HAP-1 (cell line): ENCODE results near the gene PF4V1.

Experiments
- DNase-seq, 2 experiments: peaks; one replicate each; pipeline ENCODE4 v3.0.0-alpha.2; 2016 to 2020; ENCODE audit warnings: low spot score in 2 of 2
- H3K27me3 ChIP-seq: fragments of 250-450 bp; sonication (Bioruptor Pico); 2 replicates; pipeline ENCODE4 v1.5.1; 2020; ENCODE audit warnings: low read depth, mild to moderate bottlenecking, moderate library complexity
- H3K36me3 ChIP-seq: fragments of 250-450 bp; sonication (Bioruptor Pico); replicated peaks from 2 replicates; pipeline ENCODE4 v1.5.1; 2020; ENCODE audit warnings: mild to moderate bottlenecking
- H3K4me1 ChIP-seq: fragments of 250-450 bp; sonication (Bioruptor Pico); 2 replicates; pipeline ENCODE4 v1.5.1; 2020; ENCODE audit warnings: mild to moderate bottlenecking
- H3K4me3 ChIP-seq: fragments of 250-450 bp; sonication (Bioruptor Pico); 2 replicates; pipeline ENCODE4 v1.5.1; 2020; ENCODE audit warnings: mild to moderate bottlenecking, moderate library complexity
- H3K9me3 ChIP-seq: fragments of 250-450 bp; sonication (Bioruptor Pico); 2 replicates; pipeline ENCODE4 v1.5.1; 2020; ENCODE audit warnings: mild to moderate bottlenecking, moderate library complexity
- in situ Hi-C: fragments of 300-500 bp; cut with MboI; formaldehyde crosslinking; loops from 3 replicates; pipeline ENCODE4 v1.14.3; 2020; ENCODE audit warnings: low sequenced_read_pairs, inconsistent platforms, mixed read lengths

PF4V1 gene, protein sequence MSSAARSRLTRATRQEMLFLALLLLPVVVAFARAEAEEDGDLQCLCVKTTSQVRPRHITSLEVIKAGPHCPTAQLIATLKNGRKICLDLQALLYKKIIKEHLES

DNA sequence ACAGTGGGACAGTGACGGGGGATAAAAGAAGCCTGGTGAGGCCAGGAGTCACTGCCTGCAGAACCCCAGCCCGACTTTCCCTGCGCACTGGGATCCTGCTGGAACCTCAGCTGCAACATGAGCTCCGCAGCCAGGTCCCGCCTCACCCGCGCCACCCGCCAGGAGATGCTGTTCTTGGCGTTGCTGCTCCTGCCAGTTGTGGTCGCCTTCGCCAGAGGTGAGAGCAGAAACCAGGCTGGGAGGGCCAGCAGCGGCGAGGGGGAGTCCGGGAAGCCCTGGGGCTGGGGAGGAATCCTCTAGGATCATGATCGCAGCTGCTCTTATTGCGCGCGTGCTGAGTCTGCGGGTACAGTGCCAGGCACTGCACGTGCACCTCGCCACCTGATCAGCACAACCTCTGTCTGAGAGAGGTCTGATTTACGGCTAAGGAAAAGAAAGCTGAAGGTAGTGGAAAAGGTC, at the start of gene PF4V1:
Gene PF4V1 (plus strand): TSS at position 51 of the 459 bp plus-strand sequence. CDS start 67 bp downstream, at position 118.
- Histone ChIP-seq H3K4me1 (no peaks in the 10 kb centered on the region), H3K36me3 (no peaks in the 10 kb centered on the region), H3K4me3 (no peak within 1 kb of the TSS), H3K27me3 (no peaks in the 10 kb centered on the region), H3K9me3 (no peaks in the 10 kb centered on the region)
- no peak for DNase-seq
- in situ Hi-C loops = no loop called here

DNA sequence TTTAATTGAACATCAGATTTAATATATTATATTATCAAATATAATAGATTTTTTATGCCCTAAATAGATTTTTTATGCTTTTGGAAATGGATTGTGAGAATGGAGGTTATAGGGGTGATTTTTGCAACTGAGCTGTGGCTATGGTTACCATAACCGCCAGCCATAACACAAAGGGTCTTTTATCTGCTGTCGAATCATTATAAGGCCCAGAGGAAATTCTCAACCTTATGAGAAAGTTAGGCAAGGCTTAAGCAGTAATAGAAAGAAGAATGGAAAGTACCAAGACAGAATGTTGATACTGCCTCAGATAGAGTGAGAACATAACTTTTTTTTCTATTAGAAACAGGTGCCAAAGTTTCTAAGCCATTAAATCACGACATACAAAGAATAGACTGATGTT, 42.9 kb upstream of the PF4V1 start:
- no peaks in the 10 kb centered on the region for H3K4me1 ChIP-seq
- H3K9me3 ChIP-seq = no peaks in the 10 kb centered on the region
- no peaks in the 10 kb centered on the region for H3K27me3 ChIP-seq
- DNase-seq = no peak
- in situ Hi-C loops = no loop called here
- H3K36me3 ChIP-seq = no peaks in the 10 kb centered on the region
- no peak overlapping the region for H3K4me3 ChIP-seq

DNA sequence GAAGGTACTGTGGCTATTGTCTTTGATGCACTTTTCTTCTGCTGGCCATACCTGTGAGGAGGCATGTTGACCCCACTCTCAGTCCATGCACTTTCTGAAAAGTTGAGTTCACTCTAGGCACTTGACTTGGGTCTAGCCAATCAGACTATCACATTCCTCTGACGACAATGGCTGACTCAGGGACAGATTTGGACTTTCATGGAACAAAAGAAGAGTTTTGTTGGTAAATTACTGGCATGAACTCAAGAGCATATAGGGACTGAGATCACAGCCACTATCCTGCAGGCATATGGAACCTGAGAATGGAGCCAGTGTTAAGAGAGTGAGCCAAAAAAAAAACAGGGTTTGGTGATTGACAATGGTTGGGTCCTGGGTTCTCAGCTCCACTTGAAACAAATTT, 41.3 kb upstream of the PF4V1 start:
- no peaks in the 10 kb centered on the region for H3K27me3 ChIP-seq
- H3K4me3 ChIP-seq = no peak overlapping the region
- no peaks in the 10 kb centered on the region for H3K9me3 ChIP-seq
- no peaks in the 10 kb centered on the region for H3K4me1 ChIP-seq
- in situ Hi-C loops = no loop called here
- H3K36me3 ChIP-seq = no peaks in the 10 kb centered on the region
- no peak for DNase-seq

DNA sequence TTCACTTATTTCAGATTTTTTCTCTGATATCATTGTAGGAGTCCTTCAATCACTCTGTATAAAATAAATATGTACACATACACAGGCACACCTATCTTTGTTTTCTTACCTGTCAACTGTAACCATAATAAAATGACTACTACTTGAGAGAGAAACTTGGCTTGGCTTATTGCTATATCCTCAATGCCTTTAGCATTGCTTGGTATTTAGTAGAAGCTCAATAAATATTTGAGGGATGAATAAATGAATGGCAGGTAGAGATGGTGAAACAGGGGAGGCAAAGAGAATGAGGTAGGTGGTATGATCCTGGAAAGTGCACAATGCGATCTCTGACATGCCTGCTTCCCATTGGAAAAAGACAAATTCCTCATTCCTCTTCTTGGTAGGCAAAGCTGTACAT, 38.4 kb upstream of the PF4V1 start:
- Histone ChIP-seq H3K27me3 (no peaks in the 10 kb centered on the region), H3K4me1 (no peaks in the 10 kb centered on the region), H3K9me3 (no peaks in the 10 kb centered on the region), H3K4me3 (no peak overlapping the region), H3K36me3 (no peaks in the 10 kb centered on the region)
- no peak for DNase-seq
- in situ Hi-C loops = no loop called here

DNA sequence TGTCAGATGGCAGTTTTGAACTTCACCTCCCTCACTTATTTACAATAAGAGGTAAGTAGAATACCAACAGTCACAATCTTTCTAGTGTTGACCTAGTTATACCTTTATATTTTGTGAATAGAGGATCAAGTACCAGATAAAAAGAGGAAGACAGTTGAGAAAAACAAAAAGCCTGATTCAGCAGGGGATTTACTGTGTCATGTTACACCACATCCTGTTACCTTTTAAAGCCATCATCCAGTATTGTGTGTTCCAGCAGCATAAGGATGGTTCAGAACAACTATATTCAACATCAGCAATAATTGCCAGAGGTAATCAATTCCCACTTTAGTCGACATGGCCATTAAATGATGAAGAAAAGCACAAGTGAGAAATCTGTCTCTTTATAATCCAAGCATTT, 38.0 kb upstream of the PF4V1 start:
- Histone ChIP-seq H3K4me3 (no peak overlapping the region), H3K4me1 (no peaks in the 10 kb centered on the region), H3K9me3 (no peaks in the 10 kb centered on the region), H3K27me3 (no peaks in the 10 kb centered on the region), H3K36me3 (no peaks in the 10 kb centered on the region)
- in situ Hi-C loops = no loop called here
- no peak for DNase-seq

DNA sequence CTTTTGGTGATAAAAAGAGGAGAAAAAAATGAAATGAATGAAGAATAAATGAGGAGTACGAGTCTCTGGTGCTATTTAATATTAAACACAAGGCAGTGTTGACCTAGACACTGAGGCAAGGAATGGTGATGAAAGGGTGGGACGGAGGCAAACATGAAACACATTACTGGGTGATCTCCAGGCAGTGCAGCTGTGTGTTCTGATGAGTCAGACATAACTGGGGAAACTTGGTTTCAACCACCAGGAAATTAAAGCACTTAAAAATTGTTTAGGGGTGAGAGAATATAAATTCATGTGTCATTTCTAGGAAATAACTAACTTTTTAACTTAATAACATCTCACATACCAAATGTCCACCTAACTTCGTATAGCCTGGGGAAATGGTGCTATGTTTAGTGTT, 36.3 kb upstream of the PF4V1 start:
- Histone ChIP-seq H3K36me3 (no peaks in the 10 kb centered on the region), H3K27me3 (no peaks in the 10 kb centered on the region), H3K4me1 (no peaks in the 10 kb centered on the region), H3K9me3 (no peaks in the 10 kb centered on the region), H3K4me3 (no peak overlapping the region)
- in situ Hi-C loops = no loop called here
- DNase-seq = no peak

DNA sequence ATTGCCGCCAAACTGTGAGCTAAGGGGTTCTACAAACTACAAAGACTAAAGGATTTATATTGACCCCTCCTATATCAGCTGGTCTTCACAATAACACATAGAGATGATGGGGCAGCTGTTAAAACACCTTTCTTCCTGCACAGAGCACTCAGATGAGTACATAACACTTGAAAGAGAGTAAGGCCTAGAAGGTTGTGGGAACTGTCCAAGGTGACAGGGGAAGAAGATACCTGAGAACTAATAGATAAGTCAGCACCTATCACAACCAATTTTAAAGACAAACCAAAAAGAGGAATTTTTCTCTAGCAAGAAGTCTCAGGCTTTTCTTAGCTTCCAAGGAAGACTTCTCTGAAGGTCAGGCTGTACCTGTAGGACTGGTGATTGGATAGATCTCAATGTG, 35.8 kb upstream of the PF4V1 start:
- in situ Hi-C loops = no loop called here
- H3K4me1 ChIP-seq = no peaks in the 10 kb centered on the region
- H3K4me3 ChIP-seq = no peak overlapping the region
- H3K36me3 ChIP-seq = no peaks in the 10 kb centered on the region
- H3K9me3 ChIP-seq = no peaks in the 10 kb centered on the region
- H3K27me3 ChIP-seq = no peaks in the 10 kb centered on the region
- no peak for DNase-seq

DNA sequence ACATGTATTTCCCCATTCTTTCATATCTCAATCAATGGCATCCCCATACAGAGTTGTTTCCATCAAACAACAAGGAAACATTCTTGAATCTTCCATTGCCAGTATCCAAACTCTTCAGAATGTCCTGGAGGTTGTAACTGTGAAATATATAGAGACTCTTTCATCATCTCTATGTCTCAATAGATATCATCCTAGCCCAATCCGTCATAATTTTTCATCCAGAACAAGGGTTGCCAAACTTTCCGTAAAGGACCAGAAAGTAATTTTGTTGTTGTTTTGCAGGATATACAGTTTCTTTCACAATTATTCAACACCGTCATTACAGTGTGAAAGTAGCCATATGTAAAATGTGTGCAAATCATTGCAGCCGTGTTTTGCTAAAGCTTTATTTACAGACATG, 31.8 kb upstream of the PF4V1 start:
- no peaks in the 10 kb centered on the region for H3K36me3 ChIP-seq
- H3K27me3 ChIP-seq = no peaks in the 10 kb centered on the region
- H3K9me3 ChIP-seq = no peaks in the 10 kb centered on the region
- H3K4me3 ChIP-seq = no peak overlapping the region
- no peaks in the 10 kb centered on the region for H3K4me1 ChIP-seq
- no peak for DNase-seq
- in situ Hi-C loops = no loop called here

DNA sequence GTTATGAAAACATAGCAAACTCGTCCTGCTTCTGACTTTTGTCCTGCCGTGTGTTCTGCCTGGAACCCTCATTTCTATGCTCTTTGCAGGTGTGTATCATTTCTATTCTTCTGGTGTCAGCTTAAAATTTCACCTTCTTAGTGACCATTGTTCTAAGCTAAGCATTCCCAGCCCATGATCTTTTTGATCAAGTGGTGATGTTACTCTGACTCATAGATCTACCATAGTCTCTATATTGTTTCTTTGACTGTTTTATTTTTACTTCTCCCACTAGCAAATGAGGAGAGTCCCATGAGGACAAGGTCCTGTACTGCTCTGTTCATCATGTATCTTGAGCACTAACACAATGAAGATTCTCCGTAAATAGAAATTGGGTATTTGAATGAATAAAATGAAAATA, 30.7 kb upstream of the PF4V1 start:
- in situ Hi-C loops = no loop called here
- Histone ChIP-seq H3K36me3 (no peaks in the 10 kb centered on the region), H3K4me1 (no peaks in the 10 kb centered on the region), H3K4me3 (no peak overlapping the region), H3K27me3 (no peaks in the 10 kb centered on the region), H3K9me3 (no peaks in the 10 kb centered on the region)
- no peak for DNase-seq

DNA sequence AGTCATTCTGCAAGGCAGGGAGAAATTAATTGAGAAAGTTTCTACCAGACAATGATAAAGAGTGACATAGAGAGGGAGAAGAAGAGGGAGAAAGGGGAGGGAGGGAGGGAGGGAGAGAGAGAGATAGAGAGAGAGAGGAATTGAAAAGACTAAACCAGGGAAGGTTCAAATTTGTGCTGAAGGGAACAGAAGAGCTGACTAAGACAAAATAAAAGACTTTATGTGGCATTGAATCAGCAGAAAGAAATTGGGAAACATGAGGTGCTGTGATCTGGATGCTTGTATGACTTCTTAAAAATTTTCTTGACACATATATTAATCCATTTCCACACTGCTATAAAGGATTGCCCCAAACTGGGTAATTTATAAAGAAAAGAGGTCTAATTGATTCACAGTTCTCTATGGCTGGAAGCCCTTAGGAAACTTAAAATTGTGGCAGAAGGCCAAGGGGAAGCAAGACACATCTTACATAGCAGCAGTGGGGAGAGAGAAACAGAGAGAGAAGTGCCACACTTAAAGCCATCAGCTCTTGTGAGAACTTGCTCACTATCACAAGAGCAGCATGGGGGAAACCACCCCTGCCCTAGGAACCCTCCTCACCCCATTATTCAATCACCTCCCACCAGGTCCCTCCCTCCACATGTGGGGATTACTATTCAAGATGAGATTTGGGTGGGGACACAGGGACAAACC, 30.1 kb upstream of the PF4V1 start:
- H3K9me3 ChIP-seq = no peaks in the 10 kb centered on the region
- DNase-seq = no peak
- H3K4me1 ChIP-seq = no peaks in the 10 kb centered on the region
- in situ Hi-C loops = no loop called here
- H3K27me3 ChIP-seq = no peaks in the 10 kb centered on the region
- no peak overlapping the region for H3K4me3 ChIP-seq
- H3K36me3 ChIP-seq = no peaks in the 10 kb centered on the region

DNA sequence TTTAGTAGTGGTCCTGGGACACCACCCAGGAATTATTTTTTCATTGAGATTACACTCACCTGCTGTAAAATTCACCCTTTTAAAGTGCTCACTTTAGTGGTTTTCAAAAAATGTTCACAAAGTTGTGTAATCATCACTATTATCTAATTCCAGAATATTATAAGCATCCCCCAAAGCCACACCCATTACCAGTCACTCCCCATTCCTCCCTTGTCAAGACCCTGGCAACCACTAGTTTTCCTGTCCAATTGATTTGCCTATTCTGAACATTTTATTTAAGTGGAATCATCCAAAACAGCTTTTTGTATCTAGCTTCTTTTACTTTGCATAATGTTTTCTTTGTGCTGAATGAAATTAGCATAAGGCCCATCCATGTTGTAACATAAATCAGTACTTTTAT, 29.3 kb upstream of the PF4V1 start:
- H3K36me3 ChIP-seq = no peaks in the 10 kb centered on the region
- no peaks in the 10 kb centered on the region for H3K27me3 ChIP-seq
- H3K9me3 ChIP-seq = no peaks in the 10 kb centered on the region
- DNase-seq = no peak
- H3K4me3 ChIP-seq = no peak overlapping the region
- in situ Hi-C loops = no loop called here
- H3K4me1 ChIP-seq = no peaks in the 10 kb centered on the region

DNA sequence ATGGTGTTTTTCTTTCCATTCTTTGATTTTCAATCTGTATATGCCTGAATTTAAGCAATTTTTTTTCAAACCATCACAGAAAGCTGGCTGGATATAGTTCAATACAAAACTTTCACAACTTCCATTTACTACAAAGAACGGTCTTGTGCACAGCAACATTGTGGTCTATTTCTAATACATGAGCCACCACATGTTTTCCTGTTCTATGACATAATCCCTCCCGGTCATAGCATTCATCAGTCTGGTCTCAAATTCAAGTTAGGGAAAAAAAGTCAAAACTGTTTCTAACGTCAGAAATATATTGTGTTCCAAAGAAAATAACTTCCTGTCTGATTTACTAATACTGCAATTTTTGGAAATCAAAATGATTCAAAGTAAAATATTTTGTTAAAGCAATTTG, 24.1 kb upstream of the PF4V1 start:
- DNase-seq = no peak

DNA sequence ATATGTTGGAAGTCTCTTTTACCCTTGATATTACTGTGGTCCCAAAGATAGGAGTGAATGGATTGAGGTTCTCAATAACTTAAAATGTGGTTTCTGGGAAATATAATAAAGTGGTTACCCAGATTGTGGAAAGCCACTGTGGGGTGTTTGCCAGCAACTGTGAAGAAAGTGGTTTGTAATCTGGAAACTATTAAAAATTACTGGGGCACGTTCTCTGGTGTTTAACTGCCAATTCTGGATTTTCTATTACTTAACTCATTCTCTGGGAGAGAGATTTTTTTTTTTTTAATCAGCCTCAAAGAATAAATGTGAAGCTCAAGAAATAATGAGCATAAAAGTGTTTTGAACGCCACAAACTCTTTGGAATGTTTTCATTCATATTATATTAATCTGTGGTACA, 21.5 kb upstream of the PF4V1 start:
- Histone ChIP-seq H3K27me3 (no peaks in the 10 kb centered on the region), H3K36me3 (no peaks in the 10 kb centered on the region), H3K4me3 (no peak overlapping the region), H3K9me3 (no peaks in the 10 kb centered on the region), H3K4me1 (no peaks in the 10 kb centered on the region)
- DNase-seq = no peak
- in situ Hi-C loops = no loop called here

More for the DNA sequence above, 24.1 kb upstream of the PF4V1 start:
- no peaks in the 10 kb centered on the region for H3K27me3 ChIP-seq
- H3K4me3 ChIP-seq = no peak overlapping the region
- in situ Hi-C loops = no loop called here
- H3K4me1 ChIP-seq = no peaks in the 10 kb centered on the region
- H3K36me3 ChIP-seq = no peaks in the 10 kb centered on the region
- no peaks in the 10 kb centered on the region for H3K9me3 ChIP-seq

DNA sequence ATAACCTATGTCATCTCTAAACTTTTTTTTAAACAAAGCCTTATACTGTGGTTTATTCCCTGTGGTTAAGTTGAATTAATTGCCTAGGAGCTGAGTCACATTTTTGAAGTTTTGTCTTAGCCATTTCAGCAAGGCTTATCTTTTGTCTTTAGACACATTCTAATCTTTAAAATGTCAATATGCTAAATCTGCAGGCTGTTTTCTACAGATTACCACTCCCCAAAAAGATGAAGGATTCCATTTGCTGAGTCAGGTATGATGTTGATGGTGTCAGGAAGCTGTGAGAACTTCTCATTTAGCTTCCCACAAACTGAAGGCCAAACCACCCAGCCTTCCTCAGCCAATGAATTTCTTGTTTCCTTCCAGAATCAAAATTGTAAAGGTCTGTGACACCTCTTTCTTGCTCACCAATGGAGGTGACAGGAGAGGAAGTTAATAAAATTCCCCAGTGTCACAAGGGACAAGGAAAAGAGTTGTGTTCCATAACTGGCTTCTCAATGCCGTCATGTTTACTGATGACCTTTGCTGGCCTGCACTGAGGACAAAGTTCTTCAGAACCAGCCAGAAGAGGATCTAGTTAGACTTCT, 20.4 kb upstream of the PF4V1 start:
- Histone ChIP-seq H3K36me3 (no peaks in the 10 kb centered on the region), H3K4me3 (no peak overlapping the region), H3K27me3 (no peaks in the 10 kb centered on the region; the same call in 1 of the 2 replicates), H3K4me1 (no peaks in the 10 kb centered on the region), H3K9me3 (no peaks in the 10 kb centered on the region)
- no peak for DNase-seq
- in situ Hi-C loops = no loop called here
